HEK293 (cell line): Measurements from ENCODE around the gene ZFP91.

ENCODE experiments used
- CTCF ChIA-PET: fragments of 350-600 bp; formaldehyde crosslinking; extraction: SDS; loops from one replicate; lab custom pipeline; 2021; ENCODE audit warnings: antibody characterized with exemption; lab: Yijun Ruan, JAX
- POLR2A ChIA-PET: fragments of 300-600 bp; formaldehyde crosslinking; extraction: SDS; loops from one replicate; lab custom pipeline; 2020; ENCODE audit warnings: antibody characterized with exemption, inconsistent platforms; lab: Yijun Ruan, JAX
- H3K27ac ChIP-seq: fragments of 200-500 bp; sonication (Bioruptor generic); 2 replicates; pipeline ENCODE4 v1.5.1; 2014; ENCODE audit warnings: low read depth, low read length, control low read depth, inconsistent platforms; ENCODE audit errors: extremely low read depth
- H3K36me3 ChIP-seq, 2 experiments: fragments of 200-500 bp in 1 of 2; sonication (Bioruptor generic) in 1 of 2; 1 replicate in 1 of 2; 2 replicates in 1 of 2; pipeline ENCODE4 v1.5.1; 2014 to 2017; ENCODE audit warnings: inconsistent platforms in 2 of 2, low read length in 2 of 2; ENCODE audit not compliant: control insufficient read depth in 2 of 2, insufficient read depth in 1 of 2
- H3K4me1 ChIP-seq: fragments of 200-500 bp; sonication (Bioruptor generic); 2 replicates; pipeline ENCODE4 v1.5.1; 2014; ENCODE audit warnings: mild to moderate bottlenecking, low read length, inconsistent platforms; ENCODE audit not compliant: control insufficient read depth, insufficient read depth
- H3K4me3 ChIP-seq: 2 replicates; pipeline ENCODE4 v1.5.1; 2011; ENCODE audit warnings: low read depth, mild to moderate bottlenecking, control low read depth, low read length, moderate library complexity
- H3K9me3 ChIP-seq: fragments of 200-500 bp; sonication (Bioruptor generic); 2 replicates; pipeline ENCODE4 v1.5.1; 2014; ENCODE audit warnings: low read depth, low read length, inconsistent platforms; ENCODE audit not compliant: control insufficient read depth, insufficient read depth
- BCL11A ChIP-seq: fragments of 450-650 bp; formaldehyde crosslinking; IDR thresholded peaks from 2 replicates; pipeline ENCODE4 v1.5.1; 2016; ENCODE audit warnings: low read depth, missing biosample characterization, missing genetic modification characterization
- KLF16 ChIP-seq: fragments of 450-650 bp; formaldehyde crosslinking; IDR thresholded peaks from 2 replicates; pipeline ENCODE4 v1.5.1; 2017; ENCODE audit warnings: missing biosample characterization, missing genetic modification characterization
- MEIS1 ChIP-seq: sonication (generic); formaldehyde crosslinking; IDR thresholded peaks from 2 replicates; pipeline ENCODE4 v1.8.1; 2022; ENCODE audit warnings: missing genetic modification reagents, mild to moderate bottlenecking, borderline replicate concordance
- PRDM4 ChIP-seq: fragments of 450-650 bp; formaldehyde crosslinking; IDR thresholded peaks from 2 replicates; pipeline ENCODE4 v1.5.1; 2017; ENCODE audit warnings: missing biosample characterization, missing genetic modification characterization
- TRIM28 ChIP-seq: IDR thresholded peaks from 2 replicates; pipeline ENCODE4 v1.6.1; 2011; ENCODE audit warnings: low read length, control low read depth, borderline replicate concordance
- ZFP3 ChIP-seq: fragments of 450-650 bp; formaldehyde crosslinking; IDR thresholded peaks from 2 replicates; pipeline ENCODE4 v1.5.1; 2016; ENCODE audit warnings: low read depth, missing biosample characterization, missing genetic modification characterization
- ZNF146 ChIP-seq: fragments of 450-650 bp; formaldehyde crosslinking; IDR thresholded peaks from 2 replicates; pipeline ENCODE4 v1.5.1; 2016; ENCODE audit warnings: missing biosample characterization, missing genetic modification characterization
- ZNF155 ChIP-seq: fragments of 450-650 bp; formaldehyde crosslinking; IDR thresholded peaks from 2 replicates; pipeline ENCODE4 v1.5.1; 2016; ENCODE audit warnings: missing biosample characterization, missing genetic modification characterization
- ZNF223 ChIP-seq: fragments of 450-650 bp; formaldehyde crosslinking; IDR thresholded peaks from 2 replicates; pipeline ENCODE4 v1.5.1; 2016; ENCODE audit warnings: missing biosample characterization, missing genetic modification characterization
- ZNF558 ChIP-seq: fragments of 450-650 bp; formaldehyde crosslinking; IDR thresholded peaks from 2 replicates; pipeline ENCODE4 v1.5.1; 2016; ENCODE audit warnings: missing biosample characterization, missing genetic modification characterization
- ZNF670 ChIP-seq: fragments of 450-650 bp; formaldehyde crosslinking; IDR thresholded peaks from 2 replicates; pipeline ENCODE4 v1.5.1; 2016; ENCODE audit warnings: missing biosample characterization, missing genetic modification characterization, low read depth
- ZSCAN16 ChIP-seq: fragments of 450-650 bp; formaldehyde crosslinking; IDR thresholded peaks from 2 replicates; pipeline ENCODE4 v1.5.1; 2016; ENCODE audit warnings: missing biosample characterization, missing genetic modification characterization
- ZXDB ChIP-seq: fragments of 450-650 bp; formaldehyde crosslinking; IDR thresholded peaks from 2 replicates; pipeline ENCODE4 v1.5.1; 2016; ENCODE audit warnings: missing biosample characterization, missing genetic modification characterization
- TF ChIP-seq, protein P1 (sequence below): fragments of 450-650 bp; formaldehyde crosslinking; IDR thresholded peaks from 2 replicates; pipeline ENCODE4 v1.5.1; 2016; ENCODE audit warnings: missing biosample characterization, missing genetic modification characterization, borderline replicate concordance
- TF ChIP-seq, protein P2 (sequence below): fragments of 450-650 bp; formaldehyde crosslinking; IDR thresholded peaks from 2 replicates; pipeline ENCODE4 v1.5.1; 2017; ENCODE audit warnings: missing biosample characterization, missing genetic modification characterization
- TF ChIP-seq, protein P3 (sequence below): fragments of 450-650 bp; formaldehyde crosslinking; IDR thresholded peaks from 2 replicates; pipeline ENCODE4 v1.5.1; 2016; ENCODE audit warnings: missing biosample characterization, missing genetic modification characterization
- TF ChIP-seq, protein P4 (sequence below): fragments of 450-650 bp; formaldehyde crosslinking; IDR thresholded peaks from 2 replicates; pipeline ENCODE4 v1.5.1; 2016; ENCODE audit warnings: missing biosample characterization, missing genetic modification characterization

Gene ZFP91

DNA sequence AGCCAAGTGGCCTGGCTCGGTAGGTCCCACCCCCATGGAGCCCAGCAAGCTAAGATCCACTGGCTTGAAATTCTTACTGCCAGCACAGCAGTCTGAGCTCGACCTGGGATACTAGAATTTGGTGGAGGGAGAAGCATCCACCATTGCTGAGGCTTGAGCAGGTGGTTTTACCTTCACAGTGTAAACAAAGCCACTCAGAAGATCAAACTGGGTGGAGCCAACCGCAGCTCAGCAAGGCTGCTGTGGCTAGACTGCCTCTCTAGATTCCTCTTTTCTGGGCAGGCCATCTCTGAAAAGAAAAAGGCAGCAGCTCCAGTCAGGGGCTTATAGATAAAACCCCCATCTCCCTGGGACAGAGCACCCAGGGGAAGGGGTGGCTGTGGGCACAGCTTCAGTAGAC is 48.6 kb upstream of the ZFP91 start:
- ChIA-PET POLR2A (no interaction called here), CTCF (interaction anchor here (0.7 kb wide), 1 partner anchor 258 kb away, joined by 3 read pairs; no protein-coding TSS in a partner anchor)
- H3K36me3 ChIP-seq: peaks cover 0 to 18% of the 10 kb centered on the region in 2 experiments; a peak in 1 of 3 replicates

More for the DNA sequence above, 48.6 kb upstream of the ZFP91 start:
- Histone ChIP-seq H3K4me3 (no peak overlapping the region), H3K4me1 (no peaks in the 10 kb centered on the region), H3K9me3 (no peaks in the 10 kb centered on the region), H3K27ac (no peak overlapping the region)
- TF ChIP-seq KLF16 (tag by site-specific recombination) (no peak), PRDM4 (tag by site-specific recombination) (no peak), ZNF146 (tag by site-specific recombination) (no peak), BCL11A (no peak), ZXDB (no peak), TRIM28 (no peak), ZNF670 (tag by site-specific recombination) (no peak), ZFP3 (tag by site-specific recombination) (no peak), ZNF558 (tag by site-specific recombination) (no peak), ZSCAN16 (tag by site-specific recombination) (no peak), ZNF223 (tag by site-specific recombination) (no peak), MEIS1 (CRISPR knock-in tag) (no peak), ZNF155 (tag by site-specific recombination) (no peak)
- TF ChIP-seq, protein P1, sequence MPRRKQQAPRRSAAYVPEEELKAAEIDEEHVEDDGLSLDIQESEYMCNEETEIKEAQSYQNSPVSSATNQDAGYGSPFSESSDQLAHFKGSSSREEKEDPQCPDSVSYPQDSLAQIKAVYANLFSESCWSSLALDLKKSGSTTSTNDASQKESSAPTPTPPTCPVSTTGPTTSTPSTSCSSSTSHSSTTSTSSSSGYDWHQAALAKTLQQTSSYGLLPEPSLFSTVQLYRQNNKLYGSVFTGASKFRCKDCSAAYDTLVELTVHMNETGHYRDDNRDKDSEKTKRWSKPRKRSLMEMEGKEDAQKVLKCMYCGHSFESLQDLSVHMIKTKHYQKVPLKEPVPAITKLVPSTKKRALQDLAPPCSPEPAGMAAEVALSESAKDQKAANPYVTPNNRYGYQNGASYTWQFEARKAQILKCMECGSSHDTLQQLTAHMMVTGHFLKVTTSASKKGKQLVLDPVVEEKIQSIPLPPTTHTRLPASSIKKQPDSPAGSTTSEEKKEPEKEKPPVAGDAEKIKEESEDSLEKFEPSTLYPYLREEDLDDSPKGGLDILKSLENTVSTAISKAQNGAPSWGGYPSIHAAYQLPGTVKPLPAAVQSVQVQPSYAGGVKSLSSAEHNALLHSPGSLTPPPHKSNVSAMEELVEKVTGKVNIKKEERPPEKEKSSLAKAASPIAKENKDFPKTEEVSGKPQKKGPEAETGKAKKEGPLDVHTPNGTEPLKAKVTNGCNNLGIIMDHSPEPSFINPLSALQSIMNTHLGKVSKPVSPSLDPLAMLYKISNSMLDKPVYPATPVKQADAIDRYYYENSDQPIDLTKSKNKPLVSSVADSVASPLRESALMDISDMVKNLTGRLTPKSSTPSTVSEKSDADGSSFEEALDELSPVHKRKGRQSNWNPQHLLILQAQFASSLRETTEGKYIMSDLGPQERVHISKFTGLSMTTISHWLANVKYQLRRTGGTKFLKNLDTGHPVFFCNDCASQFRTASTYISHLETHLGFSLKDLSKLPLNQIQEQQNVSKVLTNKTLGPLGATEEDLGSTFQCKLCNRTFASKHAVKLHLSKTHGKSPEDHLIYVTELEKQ: no peak
- TF ChIP-seq, protein P2, sequence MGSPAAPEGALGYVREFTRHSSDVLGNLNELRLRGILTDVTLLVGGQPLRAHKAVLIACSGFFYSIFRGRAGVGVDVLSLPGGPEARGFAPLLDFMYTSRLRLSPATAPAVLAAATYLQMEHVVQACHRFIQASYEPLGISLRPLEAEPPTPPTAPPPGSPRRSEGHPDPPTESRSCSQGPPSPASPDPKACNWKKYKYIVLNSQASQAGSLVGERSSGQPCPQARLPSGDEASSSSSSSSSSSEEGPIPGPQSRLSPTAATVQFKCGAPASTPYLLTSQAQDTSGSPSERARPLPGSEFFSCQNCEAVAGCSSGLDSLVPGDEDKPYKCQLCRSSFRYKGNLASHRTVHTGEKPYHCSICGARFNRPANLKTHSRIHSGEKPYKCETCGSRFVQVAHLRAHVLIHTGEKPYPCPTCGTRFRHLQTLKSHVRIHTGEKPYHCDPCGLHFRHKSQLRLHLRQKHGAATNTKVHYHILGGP (tag by site-specific recombination): no peak
- TF ChIP-seq, protein P3, sequence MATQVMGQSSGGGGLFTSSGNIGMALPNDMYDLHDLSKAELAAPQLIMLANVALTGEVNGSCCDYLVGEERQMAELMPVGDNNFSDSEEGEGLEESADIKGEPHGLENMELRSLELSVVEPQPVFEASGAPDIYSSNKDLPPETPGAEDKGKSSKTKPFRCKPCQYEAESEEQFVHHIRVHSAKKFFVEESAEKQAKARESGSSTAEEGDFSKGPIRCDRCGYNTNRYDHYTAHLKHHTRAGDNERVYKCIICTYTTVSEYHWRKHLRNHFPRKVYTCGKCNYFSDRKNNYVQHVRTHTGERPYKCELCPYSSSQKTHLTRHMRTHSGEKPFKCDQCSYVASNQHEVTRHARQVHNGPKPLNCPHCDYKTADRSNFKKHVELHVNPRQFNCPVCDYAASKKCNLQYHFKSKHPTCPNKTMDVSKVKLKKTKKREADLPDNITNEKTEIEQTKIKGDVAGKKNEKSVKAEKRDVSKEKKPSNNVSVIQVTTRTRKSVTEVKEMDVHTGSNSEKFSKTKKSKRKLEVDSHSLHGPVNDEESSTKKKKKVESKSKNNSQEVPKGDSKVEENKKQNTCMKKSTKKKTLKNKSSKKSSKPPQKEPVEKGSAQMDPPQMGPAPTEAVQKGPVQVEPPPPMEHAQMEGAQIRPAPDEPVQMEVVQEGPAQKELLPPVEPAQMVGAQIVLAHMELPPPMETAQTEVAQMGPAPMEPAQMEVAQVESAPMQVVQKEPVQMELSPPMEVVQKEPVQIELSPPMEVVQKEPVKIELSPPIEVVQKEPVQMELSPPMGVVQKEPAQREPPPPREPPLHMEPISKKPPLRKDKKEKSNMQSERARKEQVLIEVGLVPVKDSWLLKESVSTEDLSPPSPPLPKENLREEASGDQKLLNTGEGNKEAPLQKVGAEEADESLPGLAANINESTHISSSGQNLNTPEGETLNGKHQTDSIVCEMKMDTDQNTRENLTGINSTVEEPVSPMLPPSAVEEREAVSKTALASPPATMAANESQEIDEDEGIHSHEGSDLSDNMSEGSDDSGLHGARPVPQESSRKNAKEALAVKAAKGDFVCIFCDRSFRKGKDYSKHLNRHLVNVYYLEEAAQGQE (tag by site-specific recombination): no peak
- TF ChIP-seq, protein P4, sequence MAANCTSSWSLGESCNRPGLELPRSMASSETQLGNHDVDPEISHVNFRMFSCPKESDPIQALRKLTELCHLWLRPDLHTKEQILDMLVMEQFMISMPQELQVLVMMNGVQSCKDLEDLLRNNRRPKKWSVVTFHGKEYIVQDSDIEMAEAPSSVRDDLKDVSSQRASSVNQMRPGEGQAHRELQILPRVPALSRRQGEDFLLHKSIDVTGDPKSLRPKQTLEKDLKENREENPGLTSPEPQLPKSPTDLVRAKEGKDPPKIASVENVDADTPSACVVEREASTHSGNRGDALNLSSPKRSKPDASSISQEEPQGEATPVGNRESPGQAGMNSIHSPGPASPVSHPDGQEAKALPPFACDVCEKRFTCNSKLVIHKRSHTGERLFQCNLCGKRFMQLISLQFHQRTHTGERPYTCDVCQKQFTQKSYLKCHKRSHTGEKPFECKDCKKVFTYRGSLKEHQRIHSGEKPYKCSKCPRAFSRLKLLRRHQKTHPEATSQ (tag by site-specific recombination): no peak
